HT1080 (cell line): ENCODE measurements around the gene OR2T35. TPM values are rescaled to one million over a fixed set of nuclear protein-coding genes. Genes with fewer than 3 reads are reported as not detected.

ENCODE experiments used
- DNase-seq: peaks from one replicate; pipeline ENCODE4 v3.0.0-alpha.2; 2015; ENCODE audit warnings: low read depth
- small RNA-seq: library from RNA; depleted of rRNA; stranded (forward); fragments of <200 nt; gene quantifications from one replicate; pipeline ENCODE3, GENCODE V24; 2014
- total RNA-seq: library from RNA; depleted of rRNA; stranded (reverse); fragments of >200 nt; shearing (Covaris generic); gene quantifications from 2 replicates; pipeline ENCODE4 v1.2.3, GENCODE V29; 2014; rRNA removed

OR2T35 gene
- total RNA-seq, 1 experiment from 2014 or later, result not detected

DNA sequence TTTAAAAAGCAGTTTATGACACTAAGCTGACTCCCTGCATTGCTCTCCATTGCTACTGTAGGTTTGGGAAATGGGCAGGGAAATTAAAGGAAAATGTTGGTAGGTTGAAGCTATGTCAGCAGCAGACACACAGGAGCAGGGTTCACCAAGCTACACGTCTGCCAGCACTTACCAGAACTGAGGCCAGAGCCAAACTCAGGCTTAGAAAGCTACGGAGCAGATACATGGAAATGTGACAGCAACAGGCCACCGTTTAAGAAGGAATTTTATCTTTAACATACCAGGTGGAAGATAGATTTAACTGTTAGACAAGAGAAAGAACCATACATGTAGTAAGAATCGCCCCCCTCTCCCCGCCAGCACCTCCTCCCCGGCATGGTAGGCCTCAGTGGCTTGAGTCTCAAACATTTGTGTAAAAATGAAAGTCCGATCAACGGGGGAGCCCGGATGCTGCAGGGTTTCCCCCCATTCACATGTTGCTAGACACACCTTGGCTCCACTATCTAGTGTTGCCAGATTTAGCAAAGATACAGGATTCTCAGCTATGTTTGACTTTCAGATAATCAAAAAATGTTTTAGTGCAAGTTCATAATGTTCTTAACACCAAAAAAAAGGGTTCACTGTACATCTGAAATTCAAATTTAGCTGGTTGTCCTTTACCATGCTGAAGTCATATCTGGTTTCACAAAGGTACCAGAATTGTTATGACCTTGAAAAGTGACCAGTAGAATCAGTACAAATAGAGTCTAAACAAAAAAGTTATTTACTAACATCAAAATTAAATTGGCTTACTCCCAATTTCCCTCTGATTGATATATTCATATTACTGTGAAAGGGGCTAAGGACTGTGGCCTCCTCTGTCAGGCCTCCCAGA lies 16.9 kb downstream of the OR2T35 start:
- no peak for DNase-seq

DNA sequence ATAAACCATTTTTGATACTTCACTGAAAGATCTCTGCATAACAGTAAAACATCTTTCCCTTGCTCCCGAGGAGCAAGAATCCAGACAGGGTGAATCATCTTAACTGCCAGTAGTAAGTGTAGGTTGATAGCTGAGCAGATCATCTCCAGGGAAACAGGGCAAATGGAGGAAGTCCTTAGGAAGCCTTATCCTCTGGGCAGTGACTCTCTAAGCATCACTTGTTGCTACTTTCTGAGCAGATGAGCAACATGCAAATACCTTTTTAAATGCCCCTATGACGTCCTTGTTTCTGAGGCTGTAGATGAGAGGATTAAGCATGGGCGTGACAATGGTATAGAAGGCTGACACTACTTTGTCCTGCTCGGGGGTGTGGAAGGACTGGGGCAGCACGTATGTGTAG lies 19.1 kb downstream of the OR2T35 start:
- DNase-seq, result no peak

DNA sequence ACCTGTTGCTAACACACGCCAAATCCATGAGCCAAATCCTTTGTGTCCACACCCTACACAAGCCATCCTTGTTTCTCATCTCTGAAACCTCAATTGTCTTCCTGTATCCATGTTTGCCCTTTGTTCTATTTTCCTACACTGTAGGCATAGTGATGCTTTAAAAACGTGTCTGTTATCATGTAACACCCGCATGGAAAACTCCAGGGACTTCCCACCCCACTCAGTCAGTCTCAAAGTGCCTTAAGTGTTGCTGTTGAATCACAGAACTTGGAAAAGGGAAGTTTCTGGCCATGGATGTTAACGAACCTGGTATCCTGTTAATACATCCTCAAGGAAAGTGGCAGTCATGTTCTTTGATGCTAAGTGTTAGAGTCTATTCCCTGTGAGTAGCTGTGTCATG lies 19.9 kb downstream of the OR2T35 start:
- no peak for DNase-seq

DNA sequence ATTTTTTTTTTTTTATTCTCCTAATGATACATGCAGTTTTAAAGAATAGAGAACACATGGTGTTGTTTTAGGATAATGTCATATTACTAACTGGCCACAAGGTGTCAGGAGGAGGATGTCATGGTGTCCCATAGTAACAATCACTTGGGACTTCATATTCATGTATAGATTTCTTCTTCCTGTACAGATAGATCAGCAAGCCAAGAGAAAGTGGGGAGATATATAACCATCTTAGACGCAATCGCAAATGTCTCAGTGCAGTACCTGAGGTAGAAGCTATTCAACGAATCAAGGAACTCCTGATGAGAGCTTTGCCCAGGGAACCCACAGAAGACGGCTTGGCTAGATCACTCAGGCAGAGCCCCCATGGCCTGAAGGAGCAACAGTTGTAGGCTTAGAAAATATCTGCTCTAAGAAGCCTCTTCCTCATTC lies 22.5 kb downstream of the OR2T35 start:
- peak; percentile 27 for DNase-seq

DNA sequence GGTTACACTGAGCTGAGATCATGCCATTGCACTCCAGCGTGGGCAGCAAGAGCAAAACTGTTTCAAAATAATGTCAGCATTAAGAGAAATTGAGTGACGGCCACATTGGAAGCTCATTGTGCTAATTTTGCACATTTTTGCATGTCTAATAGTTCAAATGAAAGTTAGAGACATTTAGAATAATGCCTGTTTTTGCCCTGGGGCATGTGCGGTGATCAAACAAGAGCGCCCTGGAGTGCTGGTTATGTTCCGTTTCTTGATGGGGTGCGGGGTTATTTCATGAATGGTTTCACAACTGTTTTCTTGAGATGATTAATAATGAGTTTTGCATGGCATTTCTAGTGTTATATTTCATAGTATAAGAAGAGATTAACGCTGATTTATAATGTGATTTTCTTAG lies 23.3 kb downstream of the OR2T35 start:
- no peak for DNase-seq

DNA sequence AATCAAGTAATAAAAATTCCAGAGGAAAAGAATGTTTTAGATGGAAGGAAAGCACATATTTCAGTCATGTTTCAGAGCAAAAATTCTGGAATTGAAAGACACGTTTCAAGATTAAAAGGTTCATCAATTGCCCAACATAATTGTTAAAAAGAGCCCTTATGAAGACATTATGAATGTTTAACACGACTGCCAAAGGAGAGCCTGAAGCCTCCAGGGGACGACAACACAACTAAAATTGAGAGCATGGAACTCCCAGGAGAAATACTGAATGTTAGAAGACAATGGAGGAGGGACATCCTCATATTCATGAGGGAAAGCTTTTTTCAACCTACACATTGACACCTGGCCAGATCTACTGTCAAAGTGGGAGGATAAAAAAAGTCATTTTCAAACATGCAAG lies 26.2 kb downstream of the OR2T35 start:
- peak; percentile 35 for DNase-seq

DNA sequence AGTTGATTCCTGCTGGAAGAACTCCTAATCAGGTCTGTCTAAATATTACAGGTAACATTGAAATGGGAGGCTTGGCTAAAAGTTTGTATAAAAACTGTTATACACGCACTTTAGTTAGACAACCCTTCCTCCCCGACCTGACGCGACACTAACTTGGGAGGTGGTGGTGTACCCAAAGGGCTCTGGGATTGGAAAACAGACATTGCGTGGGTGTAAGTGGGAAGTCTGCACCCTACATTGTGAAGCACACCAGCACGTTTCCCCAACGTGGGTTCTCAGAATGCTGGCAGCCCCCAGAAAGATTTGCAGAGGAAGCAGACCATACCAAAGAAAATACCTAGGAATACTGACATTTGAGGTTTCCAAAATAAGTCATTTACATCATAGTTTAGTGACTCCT lies 27.0 kb downstream of the OR2T35 start:
- DNase-seq, result no peak

DNA sequence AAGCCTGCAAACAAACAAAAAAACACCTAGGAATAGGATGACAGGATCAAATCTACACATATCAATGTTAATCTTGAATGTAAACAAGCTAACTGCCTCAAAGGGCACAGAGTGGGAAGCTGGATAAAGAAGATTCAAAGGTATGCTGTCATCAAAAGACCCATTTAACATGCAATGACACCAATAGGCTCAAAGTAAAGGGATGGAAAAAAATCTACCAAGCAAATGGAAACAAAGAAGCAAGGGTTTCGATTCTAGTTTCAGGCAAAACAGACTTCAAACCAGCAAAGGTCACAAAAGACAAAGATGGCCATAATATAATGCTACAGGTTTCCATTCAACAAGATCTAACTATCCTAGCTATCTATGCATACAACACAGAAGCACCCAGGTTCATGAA lies 31.3 kb downstream of the OR2T35 start:
- DNase-seq, result no peak

DNA sequence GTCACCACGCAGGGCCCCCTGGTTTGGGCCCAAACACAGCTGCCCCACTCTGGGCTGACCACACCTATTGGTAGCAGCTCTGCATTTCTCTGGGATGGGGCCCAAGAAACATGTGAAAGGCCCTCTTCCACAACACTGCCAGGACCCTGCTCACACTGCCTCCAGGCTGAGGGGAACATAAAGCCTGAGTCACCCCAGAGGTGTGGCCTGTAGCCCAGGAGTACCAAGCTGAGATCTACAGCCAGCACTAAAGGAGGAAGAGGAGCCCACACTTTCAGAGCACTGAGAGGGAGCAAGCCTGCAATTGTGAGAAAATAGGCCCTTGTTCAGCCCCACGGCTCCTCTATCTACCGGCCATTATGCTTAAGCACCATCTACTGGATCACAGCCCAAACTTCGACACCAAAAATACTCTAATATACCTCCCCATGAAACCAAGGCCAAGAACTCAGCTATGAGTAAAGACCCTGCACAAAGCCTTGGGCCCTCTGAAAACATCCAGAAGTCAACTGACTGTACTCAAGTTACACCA lies 33.1 kb downstream of the OR2T35 start:
- peak; percentile 57 for DNase-seq

DNA sequence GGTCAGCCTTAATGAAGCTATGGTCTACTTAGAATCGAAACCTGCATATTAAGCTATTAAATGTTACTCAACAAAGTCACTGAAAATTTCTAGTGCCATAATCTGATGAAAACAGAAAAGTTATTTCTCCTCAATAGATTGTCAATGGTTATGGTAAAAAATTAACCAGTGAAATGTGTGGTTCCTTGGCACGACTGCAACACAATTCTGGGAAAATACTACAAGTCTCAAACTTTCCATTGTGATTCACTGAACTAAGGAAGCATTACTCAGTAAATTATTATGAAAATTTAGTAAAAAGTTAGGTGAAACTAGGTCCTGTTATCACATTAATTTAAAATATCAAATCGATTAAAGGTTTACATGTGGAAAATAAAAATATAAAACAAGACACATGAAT lies 34.8 kb downstream of the OR2T35 start:
- DNase-seq, result no peak

DNA sequence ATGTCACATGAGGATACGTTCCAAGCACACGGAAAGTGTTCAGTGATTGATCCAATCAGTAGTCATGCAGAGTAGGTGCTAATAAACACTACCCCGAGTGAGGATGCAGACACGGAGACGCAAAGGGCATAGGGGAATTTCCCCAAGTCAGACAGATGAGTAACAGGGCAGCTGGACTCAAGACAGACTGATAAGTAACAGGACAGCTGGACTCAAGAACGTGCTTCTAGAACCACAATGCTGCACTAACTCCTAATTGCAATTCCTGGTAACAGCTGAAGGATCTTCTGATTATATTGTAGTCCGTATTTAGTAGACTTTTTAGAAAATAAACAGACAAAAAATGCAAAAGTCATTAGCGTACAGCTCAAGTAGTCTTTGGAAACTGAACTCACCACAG lies 45.7 kb downstream of the OR2T35 start:
- no peak for DNase-seq

DNA sequence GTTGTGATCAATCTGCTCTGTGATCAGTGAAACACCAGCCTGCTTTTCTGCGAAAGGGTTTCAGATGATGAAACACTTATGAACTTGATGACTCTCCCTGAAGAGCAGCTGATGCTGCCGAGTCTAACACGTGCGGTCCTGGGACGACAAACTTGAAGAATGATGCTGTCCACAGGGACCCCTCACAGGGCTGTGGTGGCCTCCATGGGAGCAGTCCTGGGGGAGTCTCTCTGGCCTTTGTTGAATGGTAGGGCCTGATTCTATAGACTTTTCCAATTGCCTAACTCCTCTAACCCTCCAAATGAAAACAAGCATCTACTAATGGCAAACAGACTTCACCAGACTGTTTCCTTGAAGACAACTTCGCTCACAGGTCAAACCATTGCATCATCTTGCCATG lies 47.5 kb downstream of the OR2T35 start, which contains the start of gene OR2T10:
Gene OR2T10 (minus strand): TSS at position 112 of the 400 bp plus-strand sequence. CDS start 3,932 bp downstream, outside the sequence.
- DNase-seq, result no peak

DNA sequence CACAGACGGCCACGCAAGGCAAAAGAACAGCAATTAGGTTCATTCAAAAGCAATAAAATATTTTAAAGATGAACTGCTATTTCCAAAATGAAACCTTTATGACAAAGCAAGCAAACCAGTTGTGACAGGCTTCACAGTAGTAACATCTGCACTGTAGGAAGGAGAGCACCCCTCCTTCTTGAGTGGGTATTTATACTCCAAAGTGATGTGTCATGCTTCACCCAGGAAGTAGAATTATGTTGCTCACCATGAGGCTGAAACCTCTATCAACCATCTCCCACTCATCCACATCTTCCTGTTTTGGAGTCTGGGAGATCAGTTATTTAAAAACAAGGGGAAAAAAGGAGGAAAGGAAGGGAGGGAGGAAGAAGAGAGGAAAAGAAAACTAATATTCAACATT lies 48.5 kb downstream of the OR2T35 start:
- peak; percentile 21 for DNase-seq

DNA sequence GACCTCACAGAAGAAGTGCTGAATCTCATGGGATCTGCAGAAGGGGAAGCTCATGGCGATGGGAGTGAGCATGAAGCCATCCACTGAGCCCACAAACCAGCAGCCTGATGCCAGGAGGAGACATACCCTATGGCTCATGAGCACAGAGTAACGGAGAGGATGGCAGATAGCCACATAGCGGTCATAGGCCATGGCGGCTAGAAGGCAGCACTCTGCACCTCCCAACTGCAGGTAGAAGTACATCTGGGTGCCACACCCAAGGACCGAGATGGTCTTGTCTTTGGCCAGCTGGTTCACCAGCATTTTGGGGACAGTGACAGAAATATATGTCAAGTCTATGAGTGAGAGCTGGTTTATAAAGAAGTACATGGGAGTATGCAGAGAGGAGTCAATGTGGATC lies 51.9 kb downstream of the OR2T35 start:
- DNase-seq, result no peak

DNA sequence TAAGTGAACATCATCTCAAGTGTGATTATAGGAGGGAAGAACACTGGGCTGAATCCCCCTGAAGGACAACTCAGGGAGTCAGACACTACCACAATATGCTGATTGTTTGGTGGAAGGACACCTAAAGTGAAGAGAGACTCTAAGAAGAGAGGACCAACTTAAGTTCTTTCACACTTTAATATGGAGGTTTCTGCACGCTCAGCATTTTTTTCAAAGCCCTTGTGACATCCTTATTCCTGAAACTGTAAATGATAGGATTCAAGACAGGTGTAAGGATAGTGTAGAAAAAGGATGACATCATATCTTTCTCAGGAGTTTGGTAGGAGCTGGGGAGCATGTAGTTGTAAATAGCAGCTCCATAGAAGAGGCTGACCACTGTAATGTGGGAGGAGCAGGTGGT lies 52.4 kb downstream of the OR2T35 start:
- DNase-seq, result no peak

DNA sequence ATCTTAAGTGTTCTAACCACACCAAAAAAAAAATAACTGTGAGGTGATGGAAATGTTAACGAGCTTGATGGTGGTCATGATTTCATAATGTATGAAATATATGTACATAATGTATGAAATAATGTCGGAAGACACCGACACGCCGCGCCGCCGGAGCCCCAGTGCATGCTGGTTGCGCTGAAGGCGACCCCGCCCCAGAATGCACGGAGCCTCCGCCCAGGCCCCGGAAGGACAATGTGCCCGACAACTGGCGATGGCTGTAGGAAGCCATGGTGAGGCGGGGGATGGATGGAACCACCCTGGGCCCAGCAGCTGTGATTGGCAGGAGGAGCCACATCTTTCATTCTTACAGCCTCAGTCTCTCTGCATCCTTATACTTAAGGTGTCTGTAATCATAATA lies 55.0 kb downstream of the OR2T35 start:
- peak; percentile 7 for DNase-seq

DNA sequence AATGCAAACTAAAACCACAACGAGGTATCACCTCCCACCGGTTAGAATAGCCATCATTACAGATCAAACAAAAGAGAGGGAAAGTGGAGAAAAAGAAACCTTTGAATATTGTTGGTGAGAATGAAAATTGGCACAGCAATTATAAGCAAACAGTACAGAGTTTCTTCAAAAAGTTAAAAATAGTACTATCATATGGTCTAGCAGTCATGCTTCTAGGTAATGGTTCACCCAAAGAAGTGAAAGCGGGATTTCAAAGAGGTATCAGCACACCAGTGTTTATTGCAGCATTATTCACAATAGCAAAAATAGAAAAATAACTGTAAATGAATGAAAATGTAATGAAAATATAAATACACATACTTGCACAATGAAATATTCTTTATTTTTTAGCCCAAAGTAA lies 55.7 kb downstream of the OR2T35 start:
- no peak for DNase-seq

Small RNAs within 50 kb of the gene (small RNA-seq; reads per million reads assigned to genes)
- not detected for gene RF00019

Other genes with a start within 250 kb of the OR2T35 start
- gene OR2T1, start 242.2 kb downstream of the OR2T35 start, total RNA-seq, result not detected in 2 replicates
- gene OR2T2, start 199.6 kb downstream of the OR2T35 start, total RNA-seq, result not detected in 2 replicates
- gene OR2T3, start 171.9 kb downstream of the OR2T35 start, total RNA-seq, result not detected in 2 replicates
- gene OR2T5, start 156.7 kb downstream of the OR2T35 start, total RNA-seq, result not detected in 2 replicates
- gene OR2G6, start 137.2 kb downstream of the OR2T35 start, total RNA-seq, result not detected in 2 replicates
- gene OR2T29, start 82.5 kb downstream of the OR2T35 start, total RNA-seq, result not detected in 2 replicates
- not detected in 2 replicates for gene OR2T34, start 70.5 kb downstream of the OR2T35 start, total RNA-seq
- not detected in 2 replicates for gene OR2T10, start 47.6 kb downstream of the OR2T35 start, total RNA-seq
- not detected in 2 replicates for gene OR2T11, start 10.2 kb downstream of the OR2T35 start, total RNA-seq
- not detected in 2 replicates for gene OR2T27, start 10.2 kb upstream of the OR2T35 start, total RNA-seq
- not detected in 2 replicates for gene OR14I1, start 57.5 kb upstream of the OR2T35 start, total RNA-seq
- 2.0 and 3.8 TPM in 2 replicates for gene LYPD8, start 110.5 kb upstream of the OR2T35 start, total RNA-seq
- gene SH3BP5L, start 180.6 kb upstream of the OR2T35 start, total RNA-seq, result 29.2 and 36.2 TPM in 2 replicates
- 27.3 and 28.0 TPM in 2 replicates for gene ZNF672, start 192.9 kb upstream of the OR2T35 start, total RNA-seq
- gene ZNF692, start 213.8 kb upstream of the OR2T35 start, total RNA-seq, result 23.5 and 25.8 TPM in 2 replicates